C4-2B (cell line): Measurements from ENCODE around the gene CMIP.

ENCODE experiments used
- H3K27ac ChIP-seq: fragments of 450-650 bp; 2 replicates; pipeline ENCODE4 v1.5.1; 2017
- CTCF ChIP-seq: fragments of 450-650 bp; conservative IDR thresholded peaks from 2 replicates; pipeline ENCODE4 v1.5.1; 2017; ENCODE audit warnings: mild to moderate bottlenecking
- ZFX ChIP-seq: fragments of 450-650 bp; IDR thresholded peaks from 2 replicates; pipeline ENCODE4 v1.6.1; 2017

Gene CMIP

GRCh38 chr16:81640681-81641070, 196.1 kb downstream of the CMIP start:
- H3K27ac ChIP-seq = no peak overlapping the region
- no peak for TF ChIP-seq CTCF
- TF ChIP-seq ZFX = no peak

- H3K27ac ChIP-seq = no peak overlapping the region
- TF ChIP-seq ZFX (no peak), CTCF (no peak)
These were observed 196.9 kb downstream of the CMIP start for GRCh38 chr16:81641395-81642106.

GRCh38 chr16:81642107-81642436, 197.5 kb downstream of the CMIP start:
- TF ChIP-seq CTCF (no peak), ZFX (no peak)

GRCh38 chr16:81642943-81643342, 198.3 kb downstream of the CMIP start:
- H3K27ac ChIP-seq = no peak overlapping the region
- TF ChIP-seq ZFX = no peak
- TF ChIP-seq CTCF = no peak

More at GRCh38 chr16:81642107-81642436, 197.5 kb downstream of the CMIP start:
- no peak overlapping the region for H3K27ac ChIP-seq

GRCh38 chr16:81645266-81645694, 200.7 kb downstream of the CMIP start:
- TF ChIP-seq ZFX (no peak), CTCF (no peak)
- H3K27ac ChIP-seq = peak overlapping the region; percentile 13; the same call in 1 of the 2 replicates

GRCh38 chr16:81645925-81646324, 201.3 kb downstream of the CMIP start:
- no peak overlapping the region for H3K27ac ChIP-seq
- TF ChIP-seq CTCF (no peak), ZFX (no peak)

- H3K27ac ChIP-seq = no peak overlapping the region
- TF ChIP-seq ZFX (no peak), CTCF (no peak)
These were observed 202.0 kb downstream of the CMIP start for GRCh38 chr16:81646561-81646960.
